Measurements from ENCODE around the gene CGB1. TPM values are rescaled to one million over a fixed set of nuclear protein-coding genes. Genes with fewer than 3 reads are reported as not detected.

The CGB1 gene
- not detected in 5 replicates for total RNA-seq (2022; extraction: Qiagen RNA extraction; ENCODE audit: low read depth)

DNA sequence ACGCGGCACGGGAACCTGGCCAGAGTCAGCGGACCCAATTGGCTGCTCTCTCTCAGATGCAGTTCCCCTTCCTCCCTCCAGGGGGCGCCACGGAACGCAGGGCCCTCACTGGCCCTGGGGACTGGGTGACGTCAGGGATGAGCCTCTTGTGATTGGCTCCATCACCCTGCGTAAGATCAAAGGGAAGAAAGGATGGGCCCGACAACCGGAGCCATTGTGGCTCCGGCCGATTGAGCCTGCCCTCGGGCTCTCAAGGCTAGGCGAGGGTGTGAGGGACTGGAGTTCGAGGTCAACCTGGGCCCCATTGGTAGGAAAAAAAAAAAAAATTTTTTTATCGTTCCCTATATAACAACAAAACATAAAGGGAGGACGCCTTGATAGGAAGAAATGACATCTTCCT is at the start of gene CGB1:
Gene CGB1, minus strand, starts transcription at position 81 of the 400 bp plus-strand sequence. CDS start 184 bp downstream, outside the sequence.

DNA sequence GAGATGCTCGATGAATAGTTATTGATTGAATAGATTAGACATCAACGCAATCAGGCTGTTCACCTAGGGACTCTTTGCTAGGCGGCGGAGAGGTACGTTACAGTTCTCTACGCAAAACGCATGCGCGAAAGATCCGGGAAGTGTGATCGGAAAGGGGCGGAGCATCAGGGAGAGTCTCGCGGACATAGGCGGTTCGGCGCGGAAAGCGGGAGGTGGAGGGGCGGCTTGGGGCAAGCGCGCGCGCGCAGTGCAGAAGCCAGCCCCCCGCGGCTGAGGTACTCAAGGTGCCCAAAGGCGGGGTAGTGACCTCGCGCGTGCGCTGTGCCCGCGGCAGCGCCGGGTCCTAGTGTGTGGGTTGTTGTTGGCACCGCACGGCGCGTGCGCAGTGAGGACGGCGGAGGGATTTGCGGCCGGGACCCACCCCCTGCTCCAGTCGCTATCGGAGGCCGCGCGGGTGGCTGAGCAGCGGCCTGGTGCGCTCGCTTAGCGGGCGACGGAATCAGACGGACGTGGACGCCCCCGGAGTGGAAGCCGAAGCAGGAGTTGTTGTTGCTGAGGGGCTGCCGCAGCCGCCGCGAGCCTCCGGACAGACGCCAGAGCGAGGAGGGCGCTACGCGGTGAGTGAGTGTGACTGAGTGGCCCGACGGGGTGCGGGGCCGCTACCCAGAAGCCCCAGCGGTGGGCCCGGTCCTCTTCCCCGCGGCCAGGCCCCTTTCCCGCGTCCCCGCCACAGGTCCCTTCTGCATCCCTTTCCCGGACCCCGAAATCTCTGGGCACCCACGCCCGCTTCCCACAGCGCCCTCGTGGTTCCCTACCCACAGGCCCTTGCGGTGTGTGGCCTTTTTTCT is 48.5 kb upstream of the CGB1 start, which contains the start of gene SNRNP70:
Gene SNRNP70, plus strand, starts transcription at position 432 of the 848 bp plus-strand sequence. CDS start 964 bp downstream, outside the sequence.

DNA sequence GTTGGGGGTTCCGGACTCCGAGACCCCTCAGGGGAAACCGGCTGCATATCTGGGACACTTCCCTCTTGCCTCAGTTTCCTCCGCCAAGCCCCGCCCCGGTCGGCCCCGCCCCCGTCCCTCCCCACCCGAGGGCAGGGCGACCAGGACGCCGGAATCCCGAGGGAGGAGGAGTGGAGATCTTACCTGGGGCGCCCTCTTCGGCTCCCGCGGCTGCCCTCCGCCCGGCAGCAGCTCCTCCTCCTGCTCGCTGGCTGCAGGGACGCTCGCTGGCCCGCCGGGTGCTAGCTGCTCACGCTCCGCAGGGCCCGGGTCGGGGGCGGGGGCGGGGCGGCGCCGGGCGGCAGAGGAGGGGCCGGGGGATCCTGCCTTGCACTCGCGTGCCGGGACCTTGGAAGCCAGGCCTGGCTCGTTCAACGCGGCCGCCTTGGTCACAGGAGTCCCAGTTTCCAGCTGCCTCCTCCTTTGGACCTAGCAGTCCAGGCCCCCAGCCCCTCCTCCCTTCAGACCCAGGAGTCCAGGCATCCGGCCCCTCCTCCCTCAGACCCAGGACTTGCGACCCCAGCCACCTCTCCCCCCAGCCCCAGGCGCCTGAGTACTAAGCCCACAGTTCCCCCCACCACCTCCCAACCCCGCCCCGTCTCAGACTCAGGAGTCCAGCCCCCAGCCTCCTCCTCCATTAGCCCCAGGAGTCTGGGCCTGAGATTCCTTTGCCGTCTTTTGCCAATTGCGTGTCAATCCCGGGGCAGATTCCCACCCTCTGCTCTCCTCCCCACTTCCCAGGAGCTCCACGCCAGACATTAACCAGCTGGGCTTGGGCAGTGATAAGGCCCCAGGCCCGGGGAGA is 28.3 kb upstream of the CGB1 start, which contains the start of gene NTF4:
Gene NTF4, minus strand, starts transcription at position 51 of the 844 bp plus-strand sequence. CDS start 2,821 bp downstream, outside the sequence.

DNA sequence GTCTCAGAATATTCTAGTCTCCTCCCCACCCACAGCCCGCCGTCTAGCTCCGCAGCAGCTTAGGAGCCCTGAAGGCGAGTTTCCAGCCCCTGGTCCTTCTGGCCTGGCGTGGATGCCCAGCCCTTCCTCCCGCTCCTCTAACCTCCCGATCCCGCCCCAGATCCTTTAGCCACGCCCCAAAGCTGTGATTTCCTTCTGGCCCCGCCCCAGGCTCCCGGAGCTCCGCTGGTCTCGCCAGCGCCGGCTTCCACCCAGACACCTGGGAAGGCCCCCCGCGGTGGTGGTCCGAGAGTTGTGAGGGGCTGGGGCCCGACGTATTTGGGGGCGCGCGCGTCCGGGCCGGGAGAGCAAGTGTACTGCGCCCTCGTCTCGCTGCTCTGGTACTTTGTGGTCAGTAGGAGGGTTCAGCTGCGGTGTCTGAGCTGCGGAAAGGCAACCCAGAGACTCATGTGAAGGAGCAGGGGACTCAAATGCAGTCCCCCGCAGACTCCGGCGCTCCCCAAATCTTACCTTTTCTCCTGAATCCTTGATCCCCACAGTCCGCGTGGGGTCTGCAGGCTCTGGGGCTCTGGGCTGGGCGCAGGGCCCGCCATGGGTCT is 21.0 kb upstream of the CGB1 start, which contains the start of gene CGB7:
Gene CGB7, minus strand, starts transcription at position 114 of the 599 bp plus-strand sequence. CDS start 2,374 bp downstream, outside the sequence.

GRCh38 chr19:49049011-49049410 is 12.3 kb upstream of the CGB1 start, which contains the start of gene CGB8:
Gene CGB8 (minus strand): TSS chr19:49049111. CDS start chr19:49048739, 372 bp downstream.

GRCh38 chr19:49043548-49043947 is 6.9 kb upstream of the CGB1 start, which contains the start of gene CGB5:
Gene CGB5 (plus strand): TSS chr19:49043848. CDS start chr19:49044210, 362 bp downstream.

GRCh38 chr19:49031642-49032301 is 4.9 kb downstream of the CGB1 start, which contains the start of gene CGB2:
Gene CGB2 (plus strand): TSS chr19:49031890. CDS start chr19:49032096, 206 bp downstream.

GRCh38 chr19:49024233-49024632 is 12.5 kb downstream of the CGB1 start, which contains the start of gene CGB3:
Gene CGB3 (minus strand): TSS chr19:49024333. CDS start chr19:49023971, 362 bp downstream.

DNA sequence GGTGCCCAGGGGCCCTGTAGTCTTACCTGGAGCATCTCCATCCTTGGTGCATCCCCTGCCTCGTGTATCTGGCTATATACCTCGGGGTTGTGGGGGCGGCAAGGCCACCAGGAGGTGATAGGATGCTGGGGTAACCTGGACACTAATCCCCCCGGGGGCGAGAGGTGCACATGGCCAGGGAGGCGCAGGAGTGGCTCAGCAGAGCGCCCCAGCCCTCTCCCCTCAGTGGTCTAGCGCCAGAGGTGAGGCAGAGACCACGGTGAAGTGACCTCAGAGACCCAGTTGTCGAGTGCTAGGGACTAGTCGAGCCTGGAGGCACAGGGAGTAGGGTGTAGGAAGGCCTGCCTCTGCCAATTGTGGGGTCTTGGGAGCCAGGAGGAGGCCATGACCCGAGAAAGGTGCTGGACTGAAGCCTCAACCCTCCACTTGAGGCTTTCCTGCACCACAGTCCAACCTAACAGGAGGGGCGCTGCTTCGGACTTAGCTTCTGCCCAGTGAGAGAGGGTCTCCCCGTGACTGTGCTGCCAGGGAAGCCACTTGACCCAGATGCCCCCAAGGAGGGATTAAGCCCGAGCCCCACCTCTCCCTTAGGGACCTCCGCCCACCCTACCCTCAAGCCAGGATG is 19.5 kb downstream of the CGB1 start, which contains the start of gene LHB:
Gene LHB, minus strand, starts transcription at position 51 of the 625 bp plus-strand sequence. Its CDS starts 10 bp downstream, at position 41.

GRCh38 chr19:48993175-48994034 is 43.3 kb downstream of the CGB1 start, which contains the start of the genes GYS1 and RUVBL2:
Gene GYS1 (minus strand): TSS chr19:48993309. CDS start chr19:48993112, 197 bp downstream.
Gene RUVBL2 (plus strand): TSS chr19:48993887. CDS start chr19:48993912, 25 bp downstream.

Other genes starting within 250 kb of the CGB1 start
- 52.3 to 64.8 TPM (median 56.8 TPM) in 5 replicates for gene BCAT2, start 225.9 kb downstream of the CGB1 start, total RNA-seq (2022; extraction: Qiagen RNA extraction; ENCODE audit: low read depth)
- 12.2 to 15.1 TPM (median 14.1 TPM) in 5 replicates for gene HSD17B14, start 200.4 kb downstream of the CGB1 start, total RNA-seq (2022; extraction: Qiagen RNA extraction; ENCODE audit: low read depth)
- 1.7 to 2.7 TPM (median 1.9 TPM) in 5 replicates for gene PLEKHA4, start 168.3 kb downstream of the CGB1 start, total RNA-seq (2022; extraction: Qiagen RNA extraction; ENCODE audit: low read depth)
- gene PPP1R15A, start 164.5 kb downstream of the CGB1 start, total RNA-seq (2022; extraction: Qiagen RNA extraction; ENCODE audit: low read depth) = 91.5 to 154 TPM (median 107 TPM) in 5 replicates
- not detected in 5 replicates for gene TULP2, start 138.2 kb downstream of the CGB1 start, total RNA-seq (2022; extraction: Qiagen RNA extraction; ENCODE audit: low read depth)
- gene NUCB1, start 136.6 kb downstream of the CGB1 start, total RNA-seq (2022; extraction: Qiagen RNA extraction; ENCODE audit: low read depth) = 190 to 222 TPM (median 195 TPM) in 5 replicates
- gene DHDH, start 103.2 kb downstream of the CGB1 start, total RNA-seq (2022; extraction: Qiagen RNA extraction; ENCODE audit: low read depth) = 0.91 to 1.8 TPM (median 1.7 TPM) in 5 replicates
- gene BAX, start 82.0 kb downstream of the CGB1 start, total RNA-seq (2022; extraction: Qiagen RNA extraction; ENCODE audit: low read depth) = 289 to 376 TPM (median 349 TPM) in 5 replicates
- 18,257 to 24,972 TPM (median 19,327 TPM) in 5 replicates for gene FTL, start 71.6 kb downstream of the CGB1 start, total RNA-seq (2022; extraction: Qiagen RNA extraction; ENCODE audit: low read depth)
- gene GYS1, start 43.6 kb downstream of the CGB1 start, total RNA-seq (2022; extraction: Qiagen RNA extraction; ENCODE audit: low read depth) = 18.8 to 22.5 TPM (median 20.3 TPM) in 5 replicates
- 204 to 252 TPM (median 242 TPM) in 5 replicates for gene RUVBL2, start 43.0 kb downstream of the CGB1 start, total RNA-seq (2022; extraction: Qiagen RNA extraction; ENCODE audit: low read depth)
- gene LHB, start 19.8 kb downstream of the CGB1 start, total RNA-seq (2022; extraction: Qiagen RNA extraction; ENCODE audit: low read depth) = not detected in 5 replicates
- 0.14 to 0.47 TPM (median 0.38 TPM) in 4 of 5 replicates, not detected in the other for gene CGB3, start 12.6 kb downstream of the CGB1 start, total RNA-seq (2022; extraction: Qiagen RNA extraction; ENCODE audit: low read depth)
- 0.22 to 0.41 TPM (median 0.35 TPM) in 3 of 5 replicates, not detected in the others for gene CGB2, start 5.0 kb downstream of the CGB1 start, total RNA-seq (2022; extraction: Qiagen RNA extraction; ENCODE audit: low read depth)
- gene CGB5, start 7.0 kb upstream of the CGB1 start, total RNA-seq (2022; extraction: Qiagen RNA extraction; ENCODE audit: low read depth) = 1.0 to 1.6 TPM (median 1.4 TPM) in 5 replicates
- gene CGB8, start 12.2 kb upstream of the CGB1 start, total RNA-seq (2022; extraction: Qiagen RNA extraction; ENCODE audit: low read depth) = 3.5 to 6.0 TPM (median 4.8 TPM) in 5 replicates
- gene CGB7, start 20.9 kb upstream of the CGB1 start, total RNA-seq (2022; extraction: Qiagen RNA extraction; ENCODE audit: low read depth) = 0.35 to 0.92 TPM (median 0.45 TPM) in 5 replicates
- 0.37 to 0.85 TPM (median 0.52 TPM) in 5 replicates for gene NTF4, start 27.9 kb upstream of the CGB1 start, total RNA-seq (2022; extraction: Qiagen RNA extraction; ENCODE audit: low read depth)
- not detected in 5 replicates for gene KCNA7, start 35.8 kb upstream of the CGB1 start, total RNA-seq (2022; extraction: Qiagen RNA extraction; ENCODE audit: low read depth)
- gene SNRNP70, start 48.6 kb upstream of the CGB1 start, total RNA-seq (2022; extraction: Qiagen RNA extraction; ENCODE audit: low read depth) = 283 to 359 TPM (median 313 TPM) in 5 replicates
- gene LIN7B, start 77.5 kb upstream of the CGB1 start, total RNA-seq (2022; extraction: Qiagen RNA extraction; ENCODE audit: low read depth) = 4.9 to 7.1 TPM (median 5.6 TPM) in 5 replicates
- 1.3 to 2.2 TPM (median 2.0 TPM) in 5 replicates for gene C19orf73, start 82.2 kb upstream of the CGB1 start, total RNA-seq (2022; extraction: Qiagen RNA extraction; ENCODE audit: low read depth)
- gene PPFIA3, start 82.6 kb upstream of the CGB1 start, total RNA-seq (2022; extraction: Qiagen RNA extraction; ENCODE audit: low read depth) = 6.5 to 8.7 TPM (median 7.2 TPM) in 5 replicates
- 0.03 TPM in 1 of 5 replicates, not detected in the others for gene HRC, start 118.5 kb upstream of the CGB1 start, total RNA-seq (2022; extraction: Qiagen RNA extraction; ENCODE audit: low read depth)
- 7.3 to 8.9 TPM (median 8.6 TPM) in 5 replicates for gene TRPM4, start 120.9 kb upstream of the CGB1 start, total RNA-seq (2022; extraction: Qiagen RNA extraction; ENCODE audit: low read depth)